Measurements from ENCODE around the gene PLD1. TPM values are rescaled to one million over a fixed set of nuclear protein-coding genes. Genes with fewer than 3 reads are reported as not detected.

Gene PLD1
- total RNA-seq, 1 experiment from 2014 or later = 32.5 TPM

DNA sequence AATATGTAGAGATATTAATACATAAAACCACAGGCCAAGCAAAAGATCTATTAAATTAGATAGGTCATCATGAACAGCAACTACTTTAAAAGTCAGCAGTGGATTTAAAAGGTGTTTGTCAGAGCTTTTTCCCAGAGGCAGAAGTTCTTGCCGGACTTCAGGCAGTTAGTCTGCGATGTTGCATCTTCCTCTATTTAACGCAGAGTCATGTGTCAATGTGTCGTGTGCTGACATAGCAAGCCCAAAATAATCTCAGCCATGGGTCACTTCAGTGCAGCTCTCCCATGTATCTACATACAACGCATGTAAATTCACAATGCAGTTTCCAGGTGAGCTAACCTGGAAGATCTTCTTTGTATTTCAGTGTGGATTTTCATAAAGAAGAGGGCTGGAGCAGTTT lies 24.8 kb upstream of the PLD1 start:
- no peaks in the 10 kb centered on the region for H3K9me3 ChIP-seq (ENCODE audit: insufficient read depth, low read depth)

GRCh38 chr3:171834461-171834801 lies 24.1 kb upstream of the PLD1 start:
- intact Hi-C loops (cut with micrococcal nuclease; ENCODE audit: unreplicated experiment) = loop anchor here (1.0 to 10.0 kb wide), 6 partner anchors 188 to 873 kb away; no protein-coding TSS in a partner anchor
- H3K36me3 ChIP-seq (ENCODE audit: low read depth) = no peaks in the 10 kb centered on the region
- no TSS peak for BruUV-seq (replicated peaks)
- H3K79me2 ChIP-seq (ENCODE audit: low read depth) = no peaks in the 10 kb centered on the region
- no peaks in the 10 kb centered on the region for H3K9me3 ChIP-seq (ENCODE audit: insufficient read depth, low read depth)
- TF ChIP-seq EZH2 (IDR thresholded peaks at IDR 0.05; ENCODE audit: low read depth) = no peak
- no peak for TF ChIP-seq CTCF (conservative IDR thresholded peaks at IDR 0.05)
- H3K27ac ChIP-seq = no peak overlapping the region
- H3K27me3 ChIP-seq (ENCODE audit: insufficient read depth, low read depth) = no peaks in the 10 kb centered on the region
- DNase-seq = no peak
- no peak overlapping the region for H3K4me3 ChIP-seq
- peaks cover 10% of the 10 kb centered on the region for H3K4me1 ChIP-seq (replicated peaks; ENCODE audit: insufficient read depth)
- H3K4me2 ChIP-seq = no peak overlapping the region
- H4K20me1 ChIP-seq (ENCODE audit: insufficient read depth) = no peaks in the 10 kb centered on the region
- POLR2A ChIA-PET (ENCODE audit: unreplicated experiment) = no interaction called here
- H3F3A ChIP-seq (ENCODE audit: insufficient read depth, low read depth) = peaks cover 4% of the 10 kb centered on the region; the same call in 1 of the 2 replicates
- H3K9me2 ChIP-seq (ENCODE audit: insufficient read depth) = no peaks in the 10 kb centered on the region
- CTCF ChIA-PET = interaction anchor here (0.6 to 2.2 kb wide), 10 partner anchors 24 to 1610 kb away, joined by 3 to 15 read pairs (median 6); partner anchors contain the start of gene PLD1
- no peak overlapping the region for H2AFZ ChIP-seq

More for the DNA sequence above, 24.8 kb upstream of the PLD1 start:
- no TSS peak for BruUV-seq (replicated peaks)
- TF ChIP-seq EZH2 (IDR thresholded peaks at IDR 0.05; ENCODE audit: low read depth) (no peak), CTCF (conservative IDR thresholded peaks at IDR 0.05) (no peak)
- DNase-seq = no peak
- Histone ChIP-seq H3K4me2 (no peak overlapping the region), H3K27me3 (ENCODE audit: insufficient read depth, low read depth) (no peaks in the 10 kb centered on the region), H3K4me1 (replicated peaks; ENCODE audit: insufficient read depth) (peaks cover 10% of the 10 kb centered on the region), H3K4me3 (no peak overlapping the region), H3F3A (ENCODE audit: insufficient read depth, low read depth) (peaks cover 4% of the 10 kb centered on the region; the same call in 1 of the 2 replicates), H2AFZ (no peak overlapping the region), H3K79me2 (ENCODE audit: low read depth) (no peaks in the 10 kb centered on the region), H3K27ac (no peak overlapping the region), H3K36me3 (ENCODE audit: low read depth) (no peaks in the 10 kb centered on the region), H4K20me1 (ENCODE audit: insufficient read depth) (no peaks in the 10 kb centered on the region), H3K9me2 (ENCODE audit: insufficient read depth) (no peaks in the 10 kb centered on the region)
- POLR2A ChIA-PET (ENCODE audit: unreplicated experiment) = no interaction called here
- CTCF ChIA-PET = interaction anchor here (0.6 to 2.2 kb wide), 3 partner anchors 63 to 1611 kb away, joined by 4 to 15 read pairs (median 8); no protein-coding TSS in a partner anchor
- intact Hi-C loops (cut with micrococcal nuclease; ENCODE audit: unreplicated experiment) = loop anchor here (10.0 kb wide), 1 partner anchor 830 kb away; no protein-coding TSS in a partner anchor

DNA sequence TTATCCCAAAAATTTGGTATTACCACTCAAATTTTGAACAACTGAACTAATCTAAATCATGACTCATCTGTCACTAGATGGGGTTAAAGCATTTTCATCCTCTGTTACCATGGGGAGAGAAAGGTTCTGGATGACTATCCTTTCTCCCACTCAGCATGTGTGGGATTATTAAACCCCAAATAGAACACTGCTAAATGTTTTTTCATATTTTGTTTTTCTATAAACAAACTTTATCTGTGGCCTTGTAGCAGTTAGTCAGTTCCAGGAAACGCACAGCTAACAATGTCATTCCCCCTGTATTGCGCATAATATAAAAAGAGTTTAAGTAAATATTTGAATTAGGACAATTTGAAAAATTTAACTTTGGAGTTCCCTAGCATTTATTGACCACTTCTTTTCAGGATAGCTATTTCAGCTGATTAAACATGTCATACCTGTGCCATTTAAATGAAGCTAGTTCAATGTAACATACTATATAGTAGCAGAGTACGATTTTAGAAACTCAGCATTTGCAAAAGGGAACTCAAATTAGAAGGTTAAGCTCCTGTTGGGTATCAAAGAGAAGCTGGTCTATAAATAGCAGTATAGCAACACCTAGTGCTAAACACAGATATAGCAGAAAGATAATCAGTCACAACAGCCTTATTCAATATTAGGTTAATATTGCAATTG lies 23.6 kb upstream of the PLD1 start:
- intact Hi-C loops (cut with micrococcal nuclease; ENCODE audit: unreplicated experiment) = loop anchor here (1.0 to 10.0 kb wide), 6 partner anchors 188 to 873 kb away; no protein-coding TSS in a partner anchor
- DNase-seq = peak in 1 of 2 experiments; percentile 69
- H3K36me3 ChIP-seq (ENCODE audit: low read depth) = no peaks in the 10 kb centered on the region
- no peaks in the 10 kb centered on the region for H3K9me3 ChIP-seq (ENCODE audit: insufficient read depth, low read depth)
- H3K4me3 ChIP-seq = no peak overlapping the region
- peak overlapping the region; percentile 12; the same call in 1 of the 2 replicates for H3K4me2 ChIP-seq
- BruUV-seq (replicated peaks) = no TSS peak
- H3K27ac ChIP-seq = 0 out of 2 replicates have a peak overlapping the region, but pooled peaks have one; percentile 13
- H4K20me1 ChIP-seq (ENCODE audit: insufficient read depth) = no peaks in the 10 kb centered on the region
- ChIA-PET POLR2A (ENCODE audit: unreplicated experiment) (no interaction called here), CTCF (interaction anchor here (0.6 to 2.2 kb wide), 12 partner anchors 17 to 872 kb away, joined by 3 to 15 read pairs (median 6); partner anchors contain the start of gene PLD1)
- TF ChIP-seq EZH2 (IDR thresholded peaks at IDR 0.05; ENCODE audit: low read depth) = no peak
- TF ChIP-seq CTCF (conservative IDR thresholded peaks at IDR 0.05) = peak; percentile 88
- H2AFZ ChIP-seq = no peak overlapping the region
- no peaks in the 10 kb centered on the region for H3K27me3 ChIP-seq (ENCODE audit: insufficient read depth, low read depth)
- H3K9me2 ChIP-seq (ENCODE audit: insufficient read depth) = no peaks in the 10 kb centered on the region
- peaks cover 4% of the 10 kb centered on the region; the same call in 1 of the 2 replicates for H3F3A ChIP-seq (ENCODE audit: insufficient read depth, low read depth)
- no peaks in the 10 kb centered on the region for H3K79me2 ChIP-seq (ENCODE audit: low read depth)
- H3K4me1 ChIP-seq (replicated peaks; ENCODE audit: insufficient read depth) = peaks cover 10% of the 10 kb centered on the region

Measured in PC-9 (cell line).